Naive thymus-derived CD8-positive, alpha-beta T cell (primary cell): ENCODE measurements around the gene NOP10. TPM values are rescaled to one million over a fixed set of nuclear protein-coding genes. Genes with fewer than 3 reads are reported as not detected.
A peak's percentile ranks its signal among the peaks of the same experiment; 100 is the strongest.
"Not testable (repeated sequence)": the region's sequence is repeated elsewhere in the genome, so short reads cannot be mapped to it uniquely, and the experiment has no call there.

Experiments
- ATAC-seq, 2 donors: fragments of 150-1000 bp; cut with Tn5 transposase in 1 of 2; sonication (Bioruptor Pico), chemical (Tn5 transposase) in 1 of 2; 1 replicate in 1 of 2; 2 replicates in 1 of 2; pipeline ENCODE4 v1.10.0; 2021; ENCODE audit warnings: mild to moderate bottlenecking in 2 of 2, moderate library complexity in 2 of 2
- POLR2A ChIA-PET: fragments of 350-600 bp; sonication (Branson Sonifier 250); formaldehyde crosslinking; loops from one replicate; lab custom pipeline; 2021; ENCODE audit warnings: antibody characterized with exemption; lab: Charles Lee
- DNase-seq, 10 donors: peaks; one replicate each; pipeline versions ENCODE4 v3.0.0 to v3.0.0-alpha.2; 2020 to 2022
- H3K27ac Mint-ChIP-seq, 10 donors: one replicate each; pipeline ENCODE4 v1.8.0; 2020 to 2022; ENCODE audit warnings: mild to moderate bottlenecking in 10 of 10, mixed read lengths in 10 of 10, moderate library complexity in 4 of 10, inconsistent platforms in 1 of 10
- H3K27me3 Mint-ChIP-seq, 5 donors: one replicate each; pipeline ENCODE4 v1.8.0; 2021 to 2022; ENCODE audit warnings: mixed read lengths in 5 of 5
- H3K36me3 Mint-ChIP-seq, 3 donors: one replicate each; pipeline ENCODE4 v1.8.0; 2020 to 2022; ENCODE audit warnings: mixed read lengths in 3 of 3, mild to moderate bottlenecking in 2 of 3, inconsistent platforms in 1 of 3
- H3K4me1 Mint-ChIP-seq, 4 donors: one replicate each; pipeline ENCODE4 v1.8.0; 2021 to 2022; ENCODE audit warnings: mixed read lengths in 4 of 4
- H3K4me3 Mint-ChIP-seq, 10 donors: one replicate each; pipeline ENCODE4 v1.8.0; 2020 to 2022; ENCODE audit warnings: mild to moderate bottlenecking in 10 of 10, mixed read lengths in 10 of 10, moderate library complexity in 6 of 10, inconsistent platforms in 1 of 10
- H3K9me3 Mint-ChIP-seq, 9 donors: one replicate each; pipeline ENCODE4 v1.8.0; 2020 to 2022; ENCODE audit warnings: mixed read lengths in 9 of 9, mild to moderate bottlenecking in 3 of 9, inconsistent platforms in 1 of 9, moderate library complexity in 1 of 9
- polyA plus RNA-seq, 3 donors: library from polyadenylated mRNA; unstranded; fragments of 300-500 nt; fragmentation: Illumina TruSeq; gene quantifications; one replicate each; pipeline ENCODE4 v1.2.3, GENCODE V29; 2021
- total RNA-seq, 8 experiments: library from RNA in 2 of 8; stranded (reverse) in 2 of 8; gene quantifications; one replicate each; pipeline ENCODE4 v1.2.3 and lab custom pipeline; 2021 to 2026

The NOP10 gene
- total and polyA plus RNA-seq, 5 experiments from 2014 or later, result 61.7 to 320 (median 239) TPM

DNA sequence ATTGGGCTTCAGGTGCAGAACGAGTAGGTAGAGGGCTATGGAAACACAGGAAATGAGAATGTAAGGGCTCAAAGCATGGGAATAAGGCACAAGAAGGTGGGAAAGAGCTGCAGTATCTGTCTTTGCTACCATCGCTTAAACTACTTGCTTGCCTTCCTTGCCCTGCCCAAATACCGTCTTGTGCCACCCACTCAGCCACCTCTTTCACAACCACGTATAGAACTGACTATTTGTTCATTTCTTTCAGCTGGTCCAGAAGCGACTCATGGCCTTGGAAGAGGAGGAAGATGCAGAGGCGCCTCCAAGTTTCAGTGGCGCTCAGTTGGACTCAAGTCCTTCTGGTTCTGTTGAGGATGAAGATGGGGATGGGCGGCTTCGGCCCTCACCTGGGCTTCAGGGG, 12.3 kb upstream of the NOP10 start:
- Mint-ChIP-seq H3K27me3 (no peaks in the 10 kb centered on the region), H3K9me3 (no peaks in the 10 kb centered on the region), H3K27ac (peak overlapping the region in 2 of 10 donors; percentile 29 to 36), H3K4me1 (no peaks in the 10 kb centered on the region), H3K4me3 (no peak overlapping the region), H3K36me3 (peaks cover 0 to 34% (median 0%) of the 10 kb centered on the region in 3 donors)
- POLR2A ChIA-PET, result interaction anchor here (0.7 kb wide), 1 partner anchor 12 kb away, joined by 3 read pairs; the partner anchor contains the start of gene LPCAT4
- ATAC-seq, result no peak
- DNase-seq, result no peak

DNA sequence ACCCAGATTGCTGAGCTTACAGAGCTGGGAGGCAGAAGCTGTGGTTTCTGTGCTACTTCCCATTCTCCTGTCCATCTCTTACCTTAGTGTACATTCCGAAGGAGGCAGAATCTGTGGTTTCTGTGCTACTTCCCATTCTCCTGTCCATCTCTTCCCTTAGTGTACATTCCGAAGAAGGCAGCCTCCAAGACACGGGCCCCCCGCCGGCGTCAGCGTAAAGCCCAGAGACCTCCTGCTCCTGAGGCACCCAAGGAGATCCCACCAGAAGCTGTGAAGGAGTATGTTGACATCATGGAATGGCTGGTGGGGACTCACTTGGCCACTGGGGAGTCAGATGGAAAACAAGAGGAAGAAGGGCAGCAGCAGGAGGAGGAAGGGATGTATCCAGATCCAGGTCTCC, 11.3 kb upstream of the NOP10 start:
- no peaks in the 10 kb centered on the region for H3K9me3 Mint-ChIP-seq
- POLR2A ChIA-PET, result interaction anchor here (0.6 kb wide), 1 partner anchor 17 kb away, joined by 3 read pairs; the partner anchor contains the start of gene SLC12A6
- no peak overlapping the region for H3K4me3 Mint-ChIP-seq
- H3K27me3 Mint-ChIP-seq, result no peaks in the 10 kb centered on the region
- H3K4me1 Mint-ChIP-seq, result no peaks in the 10 kb centered on the region
- peaks cover 0 to 26% (median 0%) of the 10 kb centered on the region in 3 donors for H3K36me3 Mint-ChIP-seq
- DNase-seq, result no peak
- ATAC-seq, result no peak
- H3K27ac Mint-ChIP-seq, result peak overlapping the region in 1 of 10 donors; percentile 46

DNA sequence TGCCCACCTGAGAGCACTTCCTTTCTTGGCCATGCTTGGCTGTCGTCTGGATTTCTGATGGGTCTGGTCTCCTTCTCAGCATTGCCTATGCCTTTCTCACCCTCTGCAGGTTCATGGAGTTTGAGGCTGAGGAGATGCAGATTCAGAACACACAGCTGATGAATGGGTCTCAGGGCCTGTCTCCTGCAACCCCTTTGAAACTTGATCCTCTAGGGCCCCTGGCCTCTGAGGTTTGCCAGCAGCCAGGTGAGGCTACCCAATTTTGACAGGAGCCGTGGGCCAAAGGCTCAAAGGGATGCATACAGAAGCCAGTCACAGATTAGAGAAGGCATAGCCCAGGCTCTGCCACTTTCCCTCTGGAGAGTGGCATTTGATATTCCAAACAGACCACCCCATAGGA, 10.7 kb upstream of the NOP10 start:
- Mint-ChIP-seq H3K36me3 (peaks cover 0 to 21% (median 0%) of the 10 kb centered on the region in 3 donors), H3K27me3 (no peaks in the 10 kb centered on the region), H3K4me1 (no peaks in the 10 kb centered on the region), H3K27ac (peak overlapping the region in 1 of 10 donors; percentile 43), H3K4me3 (no peak overlapping the region), H3K9me3 (no peaks in the 10 kb centered on the region)
- no peak for ATAC-seq
- POLR2A ChIA-PET, result no interaction called here
- no peak for DNase-seq

DNA sequence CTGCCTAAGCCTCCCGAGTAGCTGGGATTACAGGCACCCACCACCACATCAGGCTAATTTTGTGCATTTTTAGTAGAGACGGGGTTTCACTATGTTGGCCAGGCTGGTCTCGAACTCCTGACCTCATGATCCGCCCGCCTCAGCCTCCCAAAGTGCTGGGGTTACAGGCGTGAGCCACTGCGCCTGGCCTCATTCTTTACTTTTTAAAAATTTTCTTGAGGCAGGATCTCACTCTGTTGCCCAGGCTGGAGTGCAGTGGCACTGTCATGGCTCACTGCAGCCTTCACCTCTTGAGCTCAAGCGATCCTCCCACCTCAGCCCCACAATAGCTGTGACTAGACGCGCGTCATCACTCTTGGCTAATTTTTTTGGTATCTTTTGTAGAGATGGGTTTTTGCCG, 10.1 kb upstream of the NOP10 start:
- H3K36me3 Mint-ChIP-seq, result peaks cover 0 to 16% (median 0%) of the 10 kb centered on the region in 3 donors
- not testable (repeated sequence) for H3K4me3 Mint-ChIP-seq, H3K27ac Mint-ChIP-seq, H3K9me3 Mint-ChIP-seq, ATAC-seq, H3K27me3 Mint-ChIP-seq, H3K4me1 Mint-ChIP-seq, DNase-seq
- POLR2A ChIA-PET, result interaction anchor here (0.7 kb wide), 1 partner anchor 251 kb away, joined by 4 read pairs; the partner anchor contains the start of gene EMC7

DNA sequence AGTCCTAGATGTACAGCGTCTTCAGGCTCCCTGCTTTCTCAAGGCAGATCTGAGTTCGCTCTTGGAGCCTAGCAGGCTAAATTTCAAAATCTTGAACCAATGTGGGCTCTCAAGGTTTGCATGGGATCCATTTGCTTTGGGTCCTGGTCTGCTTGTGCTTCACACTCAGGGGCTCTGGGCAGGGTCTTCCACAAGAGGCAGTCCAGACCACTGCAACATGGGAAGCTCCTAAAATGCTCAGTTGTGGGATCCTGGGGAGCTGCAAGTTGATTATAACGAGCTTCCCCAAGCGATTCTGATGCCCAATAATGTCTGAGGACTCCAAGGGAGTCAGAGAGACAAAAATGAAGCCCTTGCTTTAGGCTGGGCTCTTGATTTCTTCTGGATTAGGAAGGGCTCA, 6.8 kb upstream of the NOP10 start:
- no peak overlapping the region for H3K4me3 Mint-ChIP-seq
- POLR2A ChIA-PET, result no interaction called here
- ATAC-seq (no peak), DNase-seq (no peak)
- H3K27me3 Mint-ChIP-seq, result no peaks in the 10 kb centered on the region
- H3K9me3 Mint-ChIP-seq, result no peaks in the 10 kb centered on the region
- H3K27ac Mint-ChIP-seq, result peak overlapping the region in 1 of 10 donors; percentile 38
- no peaks in the 10 kb centered on the region for H3K36me3 Mint-ChIP-seq
- H3K4me1 Mint-ChIP-seq, result no peaks in the 10 kb centered on the region

DNA sequence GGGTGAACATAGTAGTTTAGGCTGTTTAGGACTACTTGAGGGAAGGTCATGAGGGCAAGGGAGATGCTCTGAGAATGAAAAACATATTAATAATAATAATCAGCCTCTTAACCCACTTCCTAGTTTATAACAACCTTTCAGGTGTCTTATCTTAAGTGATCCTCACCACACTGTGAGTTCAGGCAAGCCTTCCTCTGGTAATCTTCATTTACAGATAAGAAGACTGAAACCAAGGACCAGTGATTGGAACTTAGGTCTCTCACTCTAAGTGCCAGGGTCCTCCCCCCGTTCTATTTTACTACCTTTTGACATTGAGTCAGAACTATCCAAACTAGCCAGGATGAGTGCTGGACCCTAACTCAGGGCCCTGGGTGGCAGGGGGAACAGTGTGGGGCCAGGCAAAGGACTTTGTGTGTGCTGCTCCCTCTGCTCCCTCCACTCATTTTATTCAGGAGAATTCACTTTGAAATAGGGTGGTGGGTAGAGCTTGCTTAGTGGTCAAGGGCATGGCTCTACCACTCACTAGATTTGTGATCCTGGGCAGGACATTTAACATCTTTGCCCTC, 5.9 kb upstream of the NOP10 start:
- Mint-ChIP-seq H3K27me3 (no peaks in the 10 kb centered on the region), H3K27ac (no peak overlapping the region), H3K36me3 (no peaks in the 10 kb centered on the region), H3K9me3 (no peaks in the 10 kb centered on the region), H3K4me3 (no peak overlapping the region), H3K4me1 (no peaks in the 10 kb centered on the region)
- DNase-seq (no peak), ATAC-seq (no peak)
- POLR2A ChIA-PET, result no interaction called here

DNA sequence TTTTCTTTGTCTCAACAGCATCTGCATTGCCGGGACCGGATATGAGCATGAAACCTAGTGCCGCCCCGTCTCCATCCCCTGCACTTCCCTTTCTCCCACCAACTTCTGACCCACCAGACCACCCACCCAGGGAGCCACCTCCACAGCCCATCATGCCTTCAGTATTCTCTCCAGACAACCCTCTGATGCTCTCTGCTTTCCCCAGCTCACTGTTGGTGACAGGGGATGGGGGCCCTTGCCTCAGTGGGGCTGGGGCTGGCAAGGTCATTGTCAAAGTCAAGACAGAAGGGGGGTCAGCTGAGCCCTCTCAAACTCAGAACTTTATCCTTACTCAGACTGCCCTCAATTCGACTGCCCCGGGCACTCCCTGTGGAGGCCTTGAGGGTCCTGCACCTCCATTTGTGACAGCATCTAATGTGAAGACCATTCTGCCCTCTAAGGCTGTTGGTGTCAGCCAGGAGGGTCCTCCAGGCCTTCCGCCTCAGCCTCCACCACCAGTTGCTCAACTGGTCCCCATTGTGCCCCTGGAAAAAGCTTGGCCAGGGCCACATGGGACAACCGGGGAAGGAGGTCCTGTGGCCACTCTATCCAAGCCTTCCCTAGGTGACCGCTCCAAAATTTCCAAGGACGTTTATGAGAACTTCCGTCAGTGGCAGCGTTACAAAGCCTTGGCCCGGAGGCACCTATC, 5.2 kb upstream of the NOP10 start:
- H3K9me3 Mint-ChIP-seq, result no peaks in the 10 kb centered on the region
- no peaks in the 10 kb centered on the region for H3K4me1 Mint-ChIP-seq
- H3K27ac Mint-ChIP-seq, result peak overlapping the region in 1 of 10 donors; percentile 60
- POLR2A ChIA-PET, result no interaction called here
- no peak for DNase-seq
- no peak overlapping the region for H3K4me3 Mint-ChIP-seq
- no peak for ATAC-seq
- no peaks in the 10 kb centered on the region for H3K27me3 Mint-ChIP-seq
- no peaks in the 10 kb centered on the region for H3K36me3 Mint-ChIP-seq

DNA sequence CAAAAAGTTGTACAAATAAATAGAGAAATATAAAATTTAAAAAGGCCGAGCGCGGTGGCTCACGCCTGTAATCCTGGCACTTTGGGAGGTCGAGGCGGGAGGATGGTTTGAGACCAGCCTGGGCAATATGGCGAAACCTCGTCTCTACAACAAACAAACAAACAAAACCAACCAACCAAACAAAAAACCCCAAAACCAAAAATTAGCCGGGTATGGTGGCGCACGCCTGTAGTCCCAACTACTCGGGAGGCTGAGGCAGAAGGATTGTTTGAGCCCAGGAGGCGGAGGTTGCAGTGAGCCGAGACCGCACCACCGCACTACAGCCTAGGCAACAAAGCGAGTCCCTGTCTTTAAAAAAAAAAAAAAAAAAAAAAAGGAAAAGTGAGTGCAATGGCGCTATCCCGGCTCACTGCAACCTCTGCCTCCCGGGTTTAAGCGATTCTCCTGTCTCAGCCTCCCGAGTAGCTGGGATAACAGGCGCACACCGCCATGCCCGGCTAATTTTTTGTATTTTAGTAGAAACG, 661 bp downstream of the NOP10 start:
- POLR2A ChIA-PET, result interaction anchor here (0.7 to 1.9 kb wide), 14 partner anchors 10 to 646 kb away, joined by 3 to 48 read pairs (median 4); partner anchors contain the start of genes EMC4, EMC7, KATNBL1 and LPCAT4
- peak in 3 of 10 donors; percentile 2 to 29 (median 24) for DNase-seq

DNA sequence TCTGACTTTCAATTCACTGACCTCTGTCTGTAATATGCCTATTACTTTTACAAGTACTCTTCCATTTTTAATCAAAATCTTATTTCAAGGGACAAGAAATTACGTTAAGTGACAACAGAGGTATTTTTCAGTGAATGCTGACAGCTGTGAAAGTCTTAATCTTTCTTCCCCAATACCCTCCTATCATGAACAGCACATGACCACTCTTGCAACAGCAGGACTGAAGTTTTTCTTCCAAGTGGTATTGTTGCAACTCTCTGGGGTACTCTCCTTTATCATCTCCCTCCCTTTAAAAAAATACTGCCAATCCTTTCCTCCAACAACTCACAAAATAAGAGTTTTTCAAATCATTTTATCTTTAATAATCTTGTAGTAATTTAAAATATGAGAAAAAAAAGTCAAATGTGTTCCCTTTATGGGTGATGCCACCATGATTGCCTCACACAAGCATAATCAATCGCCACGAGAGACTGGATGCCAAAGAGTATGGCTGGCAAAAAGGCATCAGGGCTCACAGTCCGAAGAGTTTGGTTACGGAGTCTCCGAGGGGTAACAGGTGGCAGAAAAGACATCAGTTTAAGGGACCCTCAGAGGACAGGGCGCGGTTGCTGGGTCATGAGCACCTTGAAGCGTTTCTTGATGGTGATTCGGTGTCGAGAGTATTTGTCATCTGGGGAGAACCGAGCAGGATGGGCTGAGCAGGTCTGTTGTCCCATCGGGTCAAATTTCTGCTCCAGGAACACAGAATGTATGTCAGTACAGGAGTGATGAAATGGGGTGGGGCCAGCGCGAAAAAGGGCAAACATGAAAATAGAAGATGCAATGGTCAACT, 1.3 kb downstream of the NOP10 start:
- Mint-ChIP-seq H3K27me3 (no peaks in the 10 kb centered on the region), H3K4me3 (peak overlapping the region in 3 of 10 donors; percentile 40 to 60 (median 55)), H3K9me3 (no peaks in the 10 kb centered on the region), H3K4me1 (peaks cover 11 to 37% (median 32%) of the 10 kb centered on the region in 4 donors), H3K27ac (peak overlapping the region in 9 of 10 donors; percentile 12 to 90 (median 83)), H3K36me3 (peaks cover 5 to 27% (median 7%) of the 10 kb centered on the region in 3 donors)
- POLR2A ChIA-PET, result interaction anchor here (1.6 to 1.9 kb wide), 3 partner anchors 14 to 647 kb away, joined by 4 to 48 read pairs (median 8); partner anchors contain the start of genes LPCAT4 and ZNF770
- no peak for ATAC-seq
- no peak for DNase-seq

More for the DNA sequence above, 661 bp downstream of the NOP10 start:
- H3K9me3 Mint-ChIP-seq, ATAC-seq, H3K4me3 Mint-ChIP-seq, H3K27me3 Mint-ChIP-seq: not testable (repeated sequence)
- peaks cover 5 to 27% (median 7%) of the 10 kb centered on the region in 3 donors for H3K36me3 Mint-ChIP-seq
- H3K27ac Mint-ChIP-seq, result peak overlapping the region in 7 of 10 donors; percentile 12 to 90 (median 84)
- peaks cover 6 to 30% (median 27%) of the 10 kb centered on the region in 4 donors for H3K4me1 Mint-ChIP-seq

DNA sequence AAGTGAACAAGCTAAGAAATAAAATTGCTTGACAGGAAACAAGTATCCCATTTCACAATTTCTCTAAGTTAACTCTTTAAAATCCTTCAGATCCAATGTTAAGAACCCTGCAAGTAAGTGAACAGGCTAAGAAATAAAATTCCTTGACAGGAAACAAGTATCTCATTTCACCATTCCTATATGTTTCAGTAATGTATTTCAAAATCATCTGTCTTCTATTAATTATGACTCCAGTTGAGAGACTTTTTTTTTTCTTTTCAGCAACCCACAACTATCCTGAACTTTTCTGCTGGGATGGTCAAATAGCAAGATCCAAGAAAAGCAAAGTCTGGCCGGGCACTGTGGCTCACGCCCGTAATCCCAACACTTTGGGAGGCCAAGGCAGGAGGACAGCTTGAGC, 3.0 kb downstream of the NOP10 start:
- H3K4me1 Mint-ChIP-seq, result peaks cover 20 to 54% (median 46%) of the 10 kb centered on the region in 4 donors
- no peak for ATAC-seq
- POLR2A ChIA-PET, result interaction anchor here (1.1 to 9.0 kb wide), 2 partner anchors 17 to 243 kb away, joined by 3 to 215 read pairs; partner anchors contain the start of gene GOLGA8B
- H3K27ac Mint-ChIP-seq, result peak overlapping the region in 8 of 10 donors; percentile 25 to 78 (median 62)
- H3K36me3 Mint-ChIP-seq, result peaks cover 5 to 27% (median 7%) of the 10 kb centered on the region in 3 donors
- peak overlapping the region in 8 of 10 donors; percentile 22 to 70 (median 54) for H3K4me3 Mint-ChIP-seq
- DNase-seq, result no peak
- H3K9me3 Mint-ChIP-seq, result no peaks in the 10 kb centered on the region
- H3K27me3 Mint-ChIP-seq, result no peaks in the 10 kb centered on the region

DNA sequence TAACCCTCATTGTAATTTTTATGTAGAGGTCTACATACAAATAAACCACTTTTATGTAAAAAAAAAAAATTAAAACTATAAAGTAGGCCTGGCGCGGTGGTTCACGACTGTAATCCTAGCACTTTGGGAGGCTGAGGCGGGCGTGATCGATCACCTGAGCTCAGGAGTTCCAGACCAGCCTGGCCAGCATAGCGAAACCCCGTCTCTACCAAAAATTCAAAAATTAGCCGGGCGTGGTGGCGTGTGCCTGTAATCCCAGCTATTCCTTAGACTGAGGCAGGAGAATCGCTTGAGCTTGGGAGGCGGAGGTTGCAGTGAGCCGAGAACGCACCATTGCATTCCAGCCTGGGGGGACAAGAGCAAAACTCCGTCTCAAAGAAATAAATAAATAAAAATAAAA, 4.6 kb downstream of the NOP10 start:
- Mint-ChIP-seq H3K36me3 (peaks cover 5 to 27% (median 7%) of the 10 kb centered on the region in 3 donors), H3K9me3 (no peaks in the 10 kb centered on the region), H3K4me1 (peaks cover 23 to 68% (median 55%) of the 10 kb centered on the region in 4 donors), H3K4me3 (peak overlapping the region in 9 of 10 donors; percentile 66 to 100 (median 82)), H3K27me3 (no peaks in the 10 kb centered on the region), H3K27ac (peak overlapping the region in 6 of 10 donors; percentile 66 to 91 (median 88))
- POLR2A ChIA-PET, result interaction anchor here (0.7 to 9.0 kb wide), 8 partner anchors 15 to 237 kb away, joined by 3 to 215 read pairs (median 6); partner anchors contain the start of genes EMC7, KATNBL1, LPCAT4 and PGBD4
- DNase-seq, result no peak
- no peak for ATAC-seq
